Stomach (tissue), 9 donors: ENCODE data around the gene SPOCK2. TPM values are rescaled to one million over a fixed set of nuclear protein-coding genes. Genes with fewer than 3 reads are reported as not detected.

ENCODE experiments used
- DNase-seq, 2 donors: peaks; one replicate each; pipeline versions ENCODE4 v3.0.0 to v3.0.0-alpha.2; 2013 to 2019
- H3K27ac ChIP-seq, 5 donors: fragments of 200-600 bp in 4 of 5; sonication (generic) in 4 of 5; one replicate each; pipeline ENCODE4 v1.5.1; 2013 to 2019; ENCODE audit warnings: mild to moderate bottlenecking in 1 of 5, moderate library complexity in 1 of 5
- H3K27me3 ChIP-seq, 3 donors: fragments of 200-600 bp; sonication (generic); one replicate each; pipeline ENCODE4 v1.5.1; 2017 to 2019; ENCODE audit warnings: mixed run types in 1 of 3
- H3K36me3 ChIP-seq, 4 donors: fragments of 200-600 bp; sonication (generic); 1 replicate in 3 of 4; 2 replicates in 1 of 4; pipeline ENCODE4 v1.5.1; 2016 to 2019
- H3K4me1 ChIP-seq, 4 donors: fragments of 200-600 bp; sonication (generic); one replicate each; pipeline ENCODE4 v1.5.1; 2016 to 2019
- H3K4me3 ChIP-seq, 4 donors: fragments of 200-600 bp; sonication (generic) in 3 of 4; one replicate each; pipeline ENCODE4 v1.5.1; 2016 to 2019; ENCODE audit warnings: mild to moderate bottlenecking in 1 of 4
- H3K9me3 ChIP-seq, 4 donors: fragments of 200-600 bp; sonication (generic); one replicate each; pipeline ENCODE4 v1.5.1; 2016 to 2019
- EP300 ChIP-seq: sonication (generic); formaldehyde crosslinking; IDR thresholded peaks from one replicate; pipeline ENCODE4 v1.6.1; 2017; ENCODE audit warnings: antibody characterized with exemption
- POLR2A ChIP-seq, 4 donors: fragments of 450-650 bp; IDR thresholded peaks; one replicate each; pipeline ENCODE4 v1.6.1; 2016; ENCODE audit warnings: antibody characterized with exemption in 4 of 4, control low read depth in 2 of 4, mild to moderate bottlenecking in 1 of 4, moderate library complexity in 1 of 4
- POLR2AphosphoS5 ChIP-seq, 3 donors: sonication (generic); formaldehyde crosslinking; IDR thresholded peaks; one replicate each; pipeline ENCODE4 v1.6.1; 2016; ENCODE audit warnings: antibody characterized with exemption in 3 of 3
- WGBS, 5 donors: extraction: QIAGEN DNeasy Blood & Tissue Kit in 3 of 5; methylation state at CpG; one replicate each; pipeline versions ENCODE4 v1.1.5 to v1.1.7; 2013 to 2018; 5-methylcytosine and 5-hydroxymethylcytosine counted together
- intact Hi-C: fragments of 100-400 bp; cut with DNase I; formaldehyde crosslinking; loops from one replicate; pipeline ENCODE4 v1.15.1; 2023; ENCODE audit warnings: low total_unique reads
- polyA plus RNA-seq, 3 donors: library from polyadenylated mRNA; stranded (reverse); fragments of 200-250 nt; gene quantifications; one replicate each; pipeline ENCODE4 v1.2.3, GENCODE V29; 2013
- total RNA-seq, 5 donors: library from RNA; depleted of rRNA; stranded (reverse); fragments of >200 nt; gene quantifications; one replicate each; pipeline versions ENCODE4 v1.1.0 to v1.2.3, GENCODE V29; 2014 to 2016
- TF ChIP-seq, protein P1 (sequence below), 7 experiments: fragments of 450-650 bp in 4 of 7; fragments of 200-600 bp in 3 of 7; sonication (generic) in 3 of 7; IDR thresholded peaks; one replicate each; pipeline ENCODE4 v1.5.1; 2016 to 2019; ENCODE audit warnings: antibody characterized with exemption in 7 of 7, control low read depth in 2 of 7, mild to moderate bottlenecking in 1 of 7
- donor health status: healthy with polysubstance abuse.
- donor health status: Bipolar disorder and iron deficiency.
- donor health status: healthy.

The SPOCK2 gene
- total and polyA plus RNA-seq, 8 donors, result 1.1 to 31.7 (median 4.2) TPM

DNA sequence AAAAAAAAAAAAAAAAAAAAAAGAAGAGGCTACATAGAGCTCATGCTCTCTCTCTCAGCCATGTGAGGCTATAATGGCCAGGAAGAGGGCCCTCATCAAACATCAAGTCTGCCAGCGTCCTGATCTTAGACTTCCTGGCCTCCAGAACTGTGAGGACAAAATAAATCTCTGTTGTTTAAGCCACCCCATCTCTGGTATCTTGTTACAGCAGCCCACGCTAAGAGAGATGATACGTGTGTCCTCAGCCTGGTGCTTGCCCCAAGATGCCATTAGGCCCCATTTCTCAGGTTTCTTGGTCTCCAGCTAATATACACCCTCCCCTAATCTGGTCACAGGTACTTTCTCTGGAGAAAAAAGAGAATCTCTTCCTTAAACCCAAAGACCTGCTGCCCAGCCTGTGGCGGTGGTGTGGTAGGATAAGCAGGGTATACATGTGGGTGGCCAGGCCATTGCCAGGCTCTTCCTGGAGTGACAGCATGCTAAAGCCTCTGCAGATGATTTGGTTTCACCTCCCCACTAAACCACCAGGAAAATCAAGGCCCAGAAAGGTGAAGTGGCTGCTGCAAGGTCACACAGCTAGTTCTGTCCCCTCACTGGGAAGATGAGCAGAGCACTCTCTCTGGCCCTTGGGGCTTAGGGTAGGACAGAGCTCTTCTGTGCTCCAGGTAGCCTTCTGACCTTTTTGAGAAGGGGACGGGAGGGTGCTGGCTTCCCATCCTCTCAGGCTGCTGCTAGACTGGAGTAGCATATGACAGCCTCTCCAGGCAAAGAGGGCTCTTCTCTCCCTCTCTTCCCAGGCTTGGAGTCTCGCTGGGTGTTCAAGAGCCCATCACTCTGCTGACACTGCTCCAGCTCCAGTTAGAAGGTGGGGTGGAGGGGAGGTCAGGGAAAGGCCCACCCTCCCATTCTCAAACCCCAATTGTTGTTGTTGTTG, 5.2 kb downstream of the SPOCK2 start:
- 83 to 92% (median 86%) methylated on average over 6 of the region's 6 CpGs for WGBS, 5 donors

DNA sequence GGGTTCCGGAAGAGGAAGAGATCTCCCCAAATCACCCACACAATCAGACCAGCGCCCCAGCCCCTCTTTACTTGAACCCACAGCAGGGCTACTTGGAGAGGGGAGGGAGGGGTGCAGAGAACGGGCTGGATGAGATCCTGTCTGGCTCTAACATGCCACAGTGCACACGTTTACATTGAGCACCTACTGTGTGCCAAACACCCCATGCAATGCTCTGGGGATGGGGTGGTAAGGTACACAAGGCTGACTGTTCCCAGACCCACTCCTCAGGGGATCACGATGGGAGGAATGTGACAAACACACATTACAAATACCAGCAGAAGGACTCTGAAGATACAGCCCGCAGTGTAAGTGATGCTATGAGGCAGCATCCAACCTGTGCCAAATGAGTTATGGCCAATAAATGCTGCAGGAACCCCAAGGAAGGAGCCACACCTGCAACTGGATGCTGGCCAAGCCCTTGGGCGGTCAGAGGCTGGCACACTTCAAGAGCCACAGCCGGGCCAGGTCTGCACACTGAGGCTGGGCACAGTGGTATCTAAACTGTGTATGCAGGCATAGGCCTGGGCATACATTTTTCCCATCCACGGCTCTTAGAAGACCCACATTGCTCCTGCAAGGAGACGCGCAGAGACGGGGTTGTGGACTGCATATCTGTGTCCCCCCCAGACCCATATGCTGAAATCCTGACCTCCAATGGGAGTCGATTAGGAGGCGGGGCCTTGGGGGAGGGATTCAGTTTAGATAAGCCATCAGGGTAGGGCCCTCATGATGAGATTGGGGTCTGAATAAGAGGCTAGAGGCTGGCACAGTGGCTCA, 6.4 kb downstream of the SPOCK2 start:
- WGBS, 5 donors, result 52 to 69% (median 62%) methylated on average over 14 of the region's 14 CpGs
- H3K9me3 ChIP-seq, result no peaks in the 10 kb centered on the region
- H3K27ac ChIP-seq, result no peak overlapping the region
- H3K4me3 ChIP-seq, result no peak overlapping the region
- peak in 1 of 2 donors; percentile 81 for DNase-seq
- peaks cover 0 to 10% (median 7%) of the 10 kb centered on the region in 3 donors for H3K27me3 ChIP-seq
- peaks cover 5 to 24% (median 6%) of the 10 kb centered on the region in 4 donors for H3K4me1 ChIP-seq
- intact Hi-C loops, result no loop called here
- TF ChIP-seq POLR2A (IDR thresholded peaks at IDR 0.05) (no peak), POLR2AphosphoS5 (IDR thresholded peaks at IDR 0.05) (no peak)
- TF ChIP-seq, protein P1, sequence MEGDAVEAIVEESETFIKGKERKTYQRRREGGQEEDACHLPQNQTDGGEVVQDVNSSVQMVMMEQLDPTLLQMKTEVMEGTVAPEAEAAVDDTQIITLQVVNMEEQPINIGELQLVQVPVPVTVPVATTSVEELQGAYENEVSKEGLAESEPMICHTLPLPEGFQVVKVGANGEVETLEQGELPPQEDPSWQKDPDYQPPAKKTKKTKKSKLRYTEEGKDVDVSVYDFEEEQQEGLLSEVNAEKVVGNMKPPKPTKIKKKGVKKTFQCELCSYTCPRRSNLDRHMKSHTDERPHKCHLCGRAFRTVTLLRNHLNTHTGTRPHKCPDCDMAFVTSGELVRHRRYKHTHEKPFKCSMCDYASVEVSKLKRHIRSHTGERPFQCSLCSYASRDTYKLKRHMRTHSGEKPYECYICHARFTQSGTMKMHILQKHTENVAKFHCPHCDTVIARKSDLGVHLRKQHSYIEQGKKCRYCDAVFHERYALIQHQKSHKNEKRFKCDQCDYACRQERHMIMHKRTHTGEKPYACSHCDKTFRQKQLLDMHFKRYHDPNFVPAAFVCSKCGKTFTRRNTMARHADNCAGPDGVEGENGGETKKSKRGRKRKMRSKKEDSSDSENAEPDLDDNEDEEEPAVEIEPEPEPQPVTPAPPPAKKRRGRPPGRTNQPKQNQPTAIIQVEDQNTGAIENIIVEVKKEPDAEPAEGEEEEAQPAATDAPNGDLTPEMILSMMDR (IDR thresholded peaks at IDR 0.05), result no peak
- no peaks in the 10 kb centered on the region for H3K36me3 ChIP-seq

More for the DNA sequence above, 5.2 kb downstream of the SPOCK2 start:
- Histone ChIP-seq H3K27me3 (peaks cover 0 to 21% (median 18%) of the 10 kb centered on the region in 3 donors), H3K9me3 (no peaks in the 10 kb centered on the region), H3K36me3 (no peaks in the 10 kb centered on the region), H3K27ac (no peak overlapping the region), H3K4me3 (no peak overlapping the region), H3K4me1 (peaks cover 17 to 35% (median 18%) of the 10 kb centered on the region in 4 donors)
- TF ChIP-seq, protein P1 (IDR thresholded peaks at IDR 0.05), result no peak
- TF ChIP-seq EP300 (no peak), POLR2AphosphoS5 (IDR thresholded peaks at IDR 0.05) (no peak)
- intact Hi-C loops, result no loop called here
- no peak for DNase-seq

DNA sequence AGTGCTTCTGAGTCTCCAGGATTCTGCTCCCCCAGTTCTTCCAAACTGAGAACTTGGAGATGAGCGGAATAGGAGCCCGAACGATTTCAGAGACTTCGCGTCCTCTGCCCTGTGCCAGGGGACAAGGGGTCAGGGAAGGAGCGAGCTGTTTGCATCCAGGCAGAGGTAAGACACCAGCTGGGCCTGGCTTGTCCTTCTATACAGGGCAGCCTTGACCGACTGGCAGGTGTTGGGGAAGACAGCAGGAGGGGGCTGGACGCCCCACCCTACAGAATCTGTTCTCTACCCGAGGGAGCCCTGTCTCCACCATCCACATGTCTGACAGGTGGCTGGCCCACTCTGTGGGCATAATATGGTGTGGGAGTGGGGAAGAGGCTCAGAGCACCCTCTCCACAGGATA, 7.1 kb downstream of the SPOCK2 start:
- no peak for TF ChIP-seq POLR2AphosphoS5 (IDR thresholded peaks at IDR 0.05)
- TF ChIP-seq, protein P1 (IDR thresholded peaks at IDR 0.05), result no peak
- no peak for TF ChIP-seq POLR2A (IDR thresholded peaks at IDR 0.05)
- TF ChIP-seq EP300, result no peak
- no peaks in the 10 kb centered on the region for H3K36me3 ChIP-seq

More for the DNA sequence above, 7.1 kb downstream of the SPOCK2 start:
- no peak for DNase-seq
- Histone ChIP-seq H3K4me1 (peaks cover 0 to 18% (median 3%) of the 10 kb centered on the region in 4 donors), H3K27me3 (peaks cover 0 to 2% (median 0%) of the 10 kb centered on the region in 3 donors), H3K27ac (no peak overlapping the region), H3K4me3 (no peak overlapping the region), H3K9me3 (no peaks in the 10 kb centered on the region)
- WGBS, 5 donors, result 90 to 95% (median 92%) methylated on average over 9 of the region's 9 CpGs
- intact Hi-C loops, result no loop called here
